T-helper 17 cell (primary cell): ENCODE results near the gene UBALD2. TPM values are rescaled to one million over a fixed set of nuclear protein-coding genes. Genes with fewer than 3 reads are reported as not detected.

Experiments used
- ATAC-seq: fragments of 150-1000 bp; cut with Tn5 transposase; 2 replicates; pipeline ENCODE4 v1.10.0; 2021; ENCODE audit warnings: mild to moderate bottlenecking, moderate library complexity
- DNase-seq, 3 donors: peaks; one replicate each; pipeline versions ENCODE4 v3.0.0 to v3.0.0-alpha.2; 2020 to 2021
- H3K9me3 ChIP-seq: one replicate; pipeline ENCODE4 v1.7.0; 2013; ENCODE audit warnings: low read length, mild to moderate bottlenecking; ENCODE audit not compliant: control insufficient read depth, poor library complexity, severe bottlenecking
- H3K27ac Mint-ChIP-seq: one replicate; pipeline ENCODE4 v1.8.0; 2022; ENCODE audit warnings: mild to moderate bottlenecking, moderate library complexity, mixed read lengths
- H3K27me3 Mint-ChIP-seq: one replicate; pipeline ENCODE4 v1.8.0; 2022; ENCODE audit warnings: mixed read lengths
- H3K36me3 Mint-ChIP-seq: one replicate; pipeline ENCODE4 v1.8.0; 2022; ENCODE audit warnings: low read depth, mixed read lengths
- H3K4me1 Mint-ChIP-seq: one replicate; pipeline ENCODE4 v1.8.0; 2022; ENCODE audit warnings: mild to moderate bottlenecking, mixed read lengths
- H3K4me3 Mint-ChIP-seq: one replicate; pipeline ENCODE4 v1.8.0; 2022; ENCODE audit warnings: mild to moderate bottlenecking, moderate library complexity, mixed read lengths
- total RNA-seq, 4 donors: library from RNA in 2 of 4; stranded (reverse) in 2 of 4; gene quantifications; one replicate each; pipeline ENCODE4 v1.2.3 and lab custom pipeline; 2022 to 2026

The UBALD2 gene
- total RNA-seq, 2 donors from 2014 or later: 201 to 252 TPM

GRCh38 chr17:76314392-76315227 is 49.5 kb downstream of the UBALD2 start:
- peak overlapping the region; percentile 47 for H3K4me3 Mint-ChIP-seq
- no peaks in the 10 kb centered on the region for H3K36me3 Mint-ChIP-seq
- no peaks in the 10 kb centered on the region for H3K9me3 ChIP-seq
- DNase-seq (no peak), ATAC-seq (no peak)
- H3K4me1 Mint-ChIP-seq: peaks cover 4% of the 10 kb centered on the region
- no peaks in the 10 kb centered on the region for H3K27me3 Mint-ChIP-seq
- peak overlapping the region; percentile 74 for H3K27ac Mint-ChIP-seq

DNA sequence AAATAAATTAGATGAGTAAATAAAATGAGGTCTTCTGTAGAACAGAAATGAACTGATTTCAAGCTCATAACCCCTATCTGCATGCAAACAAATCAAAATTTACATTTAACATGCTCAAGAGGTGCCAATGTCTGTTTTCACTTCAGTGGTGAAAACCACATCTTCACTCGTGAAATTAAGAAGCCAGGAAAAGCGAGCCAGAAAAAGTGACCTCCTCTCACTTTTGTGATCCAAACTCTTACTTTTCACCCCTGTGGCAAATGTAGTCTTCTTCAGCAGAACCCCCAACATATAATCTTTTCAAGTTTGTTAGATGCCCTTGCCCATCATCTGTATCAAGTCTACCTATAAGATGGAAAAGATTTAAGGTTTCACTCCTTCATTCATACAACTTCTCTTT is 52.4 kb downstream of the UBALD2 start:
- Mint-ChIP-seq H3K4me3 (no peak overlapping the region), H3K27ac (no peak overlapping the region), H3K36me3 (no peaks in the 10 kb centered on the region), H3K4me1 (peaks cover 4% of the 10 kb centered on the region), H3K27me3 (no peaks in the 10 kb centered on the region)
- DNase-seq: no peak
- ATAC-seq: no peak
- no peaks in the 10 kb centered on the region for H3K9me3 ChIP-seq

- Mint-ChIP-seq H3K27me3 (no peaks in the 10 kb centered on the region), H3K4me3 (no peak overlapping the region), H3K4me1 (peaks cover 6% of the 10 kb centered on the region), H3K27ac (no peak overlapping the region), H3K36me3 (no peaks in the 10 kb centered on the region)
- no peaks in the 10 kb centered on the region for H3K9me3 ChIP-seq
- ATAC-seq (no peak), DNase-seq (no peak)
Measured at GRCh38 chr17:76318586-76318985, 53.4 kb downstream of the UBALD2 start.

Other genes starting within 250 kb of the UBALD2 start
- gene EVPL, start 238.0 kb upstream of the UBALD2 start, total RNA-seq: under 1 TPM; 0.05 to 0.68 TPM
- 10 to 100 TPM; 80.4 to 89.2 TPM for gene SRP68, start 192.8 kb upstream of the UBALD2 start, total RNA-seq
- under 1 TPM; 0.55 to 0.96 TPM for gene GALR2, start 190.6 kb upstream of the UBALD2 start, total RNA-seq
- gene ZACN, start 186.2 kb upstream of the UBALD2 start, total RNA-seq: under 1 TPM in 1 of 2 donors, not detected in 1; 0.68 TPM
- gene EXOC7, start 161.6 kb upstream of the UBALD2 start, total RNA-seq: 10 to 100 TPM; 80.7 to 85.3 TPM
- gene FOXJ1, start 124.1 kb upstream of the UBALD2 start, total RNA-seq: 1 to 10 TPM; 1.3 to 2.1 TPM
- gene RNF157, start 24.9 kb upstream of the UBALD2 start, total RNA-seq: 10 to 100 TPM; 43.5 to 45.3 TPM
- 1 to 10 TPM; 1.7 to 3.6 TPM for gene QRICH2, start 42.9 kb downstream of the UBALD2 start, total RNA-seq
- 10 to 100 TPM; 19.4 to 22.1 TPM for gene PRPSAP1, start 88.6 kb downstream of the UBALD2 start, total RNA-seq
- 1 to 10 TPM; 2.4 to 6.0 TPM for gene SPHK1, start 119.3 kb downstream of the UBALD2 start, total RNA-seq
- gene UBE2O, start 187.8 kb downstream of the UBALD2 start, total RNA-seq: 10 to 100 TPM; 29.1 to 38.9 TPM
- not detected for gene AANAT, start 202.3 kb downstream of the UBALD2 start, total RNA-seq
- gene RHBDF2, start 236.1 kb downstream of the UBALD2 start, total RNA-seq: 10 to 100 TPM; 38.3 to 48.7 TPM